Upper lobe of left lung (tissue), 6 donors: ENCODE measurements around the gene PCMTD2. TPM values are rescaled to one million over a fixed set of nuclear protein-coding genes. Genes with fewer than 3 reads are reported as not detected.

ENCODE experiments used
- ATAC-seq, 2 donors: fragments of 200-7000 bp; cut with Tn5 transposase; one replicate each; pipeline ENCODE4 v1.9.1; 2022; ENCODE audit warnings: mild to moderate bottlenecking in 2 of 2, moderate library complexity in 2 of 2; ENCODE audit not compliant: low FRiP score in 2 of 2
- DNase-seq, 2 donors: peaks; one replicate each; pipeline ENCODE4 v3.0.0-alpha.2; 2019 to 2020
- H3K27ac ChIP-seq, 4 donors: fragments of 200-600 bp; sonication (generic); one replicate each; pipeline ENCODE4 v1.5.1; 2016 to 2019
- H3K27me3 ChIP-seq, 4 donors: fragments of 200-600 bp; sonication (generic); one replicate each; pipeline ENCODE4 v1.5.1; 2017 to 2019
- H3K36me3 ChIP-seq, 4 donors: fragments of 200-600 bp; sonication (generic); one replicate each; pipeline ENCODE4 v1.5.1; 2016 to 2019
- H3K4me1 ChIP-seq, 4 donors: fragments of 200-600 bp; sonication (generic); one replicate each; pipeline ENCODE4 v1.5.1; 2018 to 2019
- H3K4me3 ChIP-seq, 4 donors: fragments of 200-600 bp; sonication (generic); one replicate each; pipeline ENCODE4 v1.5.1; 2017 to 2019; ENCODE audit warnings: mild to moderate bottlenecking in 2 of 4, moderate library complexity in 1 of 4
- H3K9me3 ChIP-seq, 4 donors: fragments of 200-600 bp; sonication (generic); one replicate each; pipeline ENCODE4 v1.5.1; 2018 to 2019
- CTCF ChIP-seq, 6 experiments: fragments of 450-650 bp in 4 of 6; fragments of 200-600 bp in 2 of 6; sonication (generic) in 2 of 6; IDR thresholded peaks; one replicate each; pipeline ENCODE4 v1.5.1; 2016 to 2019; ENCODE audit warnings: antibody characterized with exemption in 6 of 6
- EP300 ChIP-seq, 4 donors: sonication (generic); formaldehyde crosslinking; IDR thresholded peaks; one replicate each; pipeline ENCODE4 v1.5.1; 2017; ENCODE audit warnings: antibody characterized with exemption in 4 of 4, control low read depth in 2 of 4
- POLR2A ChIP-seq, 4 donors: fragments of 450-650 bp; IDR thresholded peaks; one replicate each; pipeline ENCODE4 v1.5.1; 2016 to 2017; ENCODE audit warnings: antibody characterized with exemption in 4 of 4, mild to moderate bottlenecking in 2 of 4
- POLR2AphosphoS5 ChIP-seq, 2 donors: sonication (generic); formaldehyde crosslinking; IDR thresholded peaks; one replicate each; pipeline ENCODE4 v1.5.1; 2017; ENCODE audit warnings: antibody characterized with exemption in 2 of 2
- WGBS, 2 donors: methylation state at CpG; one replicate each; pipeline ENCODE4 v1.1.5; 2017 to 2018; 5-methylcytosine and 5-hydroxymethylcytosine counted together
- total RNA-seq, 6 donors: library from RNA; depleted of rRNA in 4 of 6; stranded (reverse); fragments of >200 nt in 4 of 6; gene quantifications; one replicate each; pipeline versions ENCODE4 v1.1.0 to v1.2.1, GENCODE V29; 2016 to 2021
- donor health status: DM: no; HTN: no; CAD: no; lungs with moderate emphysema.
- donor health status: DM: no; HTN: yes; CAD: no; lungs with severe emphysema.

PCMTD2 gene
- total RNA-seq, 6 donors from 2014 or later = 37.4 to 95.3 (median 44.4) TPM

GRCh38 chr20:64277571-64278316 lies 22.2 kb downstream of the PCMTD2 start:
- Histone ChIP-seq H3K27ac (no peak overlapping the region), H3K4me1 (no peaks in the 10 kb centered on the region), H3K9me3 (no peaks in the 10 kb centered on the region), H3K27me3 (no peaks in the 10 kb centered on the region), H3K36me3 (peaks cover 0 to 17% (median 6%) of the 10 kb centered on the region in 4 donors), H3K4me3 (no peak overlapping the region)
- 67 to 78% methylated on average over 8 to 9 of the region's 10 CpGs for WGBS, 2 donors
- ATAC-seq (peak; percentile 8 to 23), DNase-seq (no peak)
- no peak for TF ChIP-seq CTCF (IDR thresholded peaks at IDR 0.05)
- no peak for TF ChIP-seq EP300 (IDR thresholded peaks at IDR 0.05)

DNA sequence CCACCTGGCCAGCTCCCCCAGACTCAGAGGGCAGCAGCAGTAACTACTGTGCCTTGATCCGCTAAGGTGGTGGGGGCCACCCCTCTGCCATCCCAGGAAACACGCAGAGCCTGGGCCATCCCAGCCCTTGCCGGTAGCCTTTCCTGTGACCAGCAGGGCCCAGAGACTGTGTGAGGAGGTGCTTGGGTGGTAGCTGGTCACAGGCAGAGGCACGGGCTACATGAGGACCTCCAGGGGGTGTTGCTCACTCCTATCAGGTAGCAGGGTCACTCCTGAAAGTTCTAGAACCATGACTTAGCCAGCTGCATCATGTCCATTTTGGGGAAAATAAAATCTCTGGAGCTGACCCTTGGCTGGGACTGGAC lies 22.8 kb downstream of the PCMTD2 start:
- WGBS, 2 donors = 78 to 80% methylated on average over 1 to 4 of the region's 4 CpGs
- Histone ChIP-seq H3K9me3 (no peaks in the 10 kb centered on the region), H3K4me1 (no peaks in the 10 kb centered on the region), H3K36me3 (peaks cover 0 to 12% (median 3%) of the 10 kb centered on the region in 4 donors), H3K27me3 (no peaks in the 10 kb centered on the region), H3K4me3 (no peak overlapping the region), H3K27ac (no peak overlapping the region)
- DNase-seq (no peak), ATAC-seq (peak in 1 of 2 donors; percentile 7)
- no peak for TF ChIP-seq POLR2AphosphoS5 (IDR thresholded peaks at IDR 0.05)
- TF ChIP-seq EP300 (IDR thresholded peaks at IDR 0.05) = no peak
- TF ChIP-seq POLR2A (IDR thresholded peaks at IDR 0.05) = no peak
- TF ChIP-seq CTCF (IDR thresholded peaks at IDR 0.05) = no peak

DNA sequence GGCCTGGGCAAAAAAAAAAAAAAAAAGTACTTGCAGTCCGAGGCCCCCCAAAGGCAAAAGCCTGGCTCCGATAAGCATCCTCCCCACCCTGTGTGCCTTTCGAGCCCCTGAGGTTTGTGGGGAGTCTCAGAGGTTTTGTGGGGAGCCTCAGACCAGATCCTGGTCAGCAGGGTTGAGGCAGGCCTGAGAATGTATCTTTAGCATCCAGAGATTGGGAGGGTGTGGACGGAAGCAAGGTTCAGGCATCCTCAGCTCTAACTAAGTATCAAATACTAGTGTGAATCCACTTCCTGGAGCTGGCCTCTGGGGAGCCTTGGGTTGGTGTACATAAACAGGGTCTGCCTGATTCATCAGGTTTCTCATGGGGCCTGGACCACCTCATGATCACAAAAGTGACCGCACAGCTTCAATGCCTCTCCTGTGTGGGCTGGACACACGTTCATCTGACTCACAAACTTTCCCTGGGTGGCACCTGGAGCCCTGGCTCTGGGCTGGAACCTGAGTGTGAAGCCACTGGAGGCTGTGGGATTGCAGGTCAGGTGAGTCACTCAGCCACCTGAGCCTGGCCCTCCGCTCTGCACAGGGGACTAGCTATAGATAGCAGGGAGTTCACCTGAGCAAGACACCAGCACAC lies 24.4 kb downstream of the PCMTD2 start:
- peak in 1 of 2 donors; percentile 53 for ATAC-seq
- Histone ChIP-seq H3K27me3 (no peaks in the 10 kb centered on the region), H3K36me3 (no peaks in the 10 kb centered on the region), H3K4me3 (no peak overlapping the region), H3K9me3 (no peaks in the 10 kb centered on the region), H3K4me1 (no peaks in the 10 kb centered on the region), H3K27ac (no peak overlapping the region)
- no peak for DNase-seq
- 86 to 88% methylated on average over 4 to 7 of the region's 7 CpGs for WGBS, 2 donors
- TF ChIP-seq POLR2AphosphoS5 (IDR thresholded peaks at IDR 0.05) (no peak), CTCF (IDR thresholded peaks at IDR 0.05) (no peak), POLR2A (IDR thresholded peaks at IDR 0.05) (no peak), EP300 (IDR thresholded peaks at IDR 0.05) (no peak)

DNA sequence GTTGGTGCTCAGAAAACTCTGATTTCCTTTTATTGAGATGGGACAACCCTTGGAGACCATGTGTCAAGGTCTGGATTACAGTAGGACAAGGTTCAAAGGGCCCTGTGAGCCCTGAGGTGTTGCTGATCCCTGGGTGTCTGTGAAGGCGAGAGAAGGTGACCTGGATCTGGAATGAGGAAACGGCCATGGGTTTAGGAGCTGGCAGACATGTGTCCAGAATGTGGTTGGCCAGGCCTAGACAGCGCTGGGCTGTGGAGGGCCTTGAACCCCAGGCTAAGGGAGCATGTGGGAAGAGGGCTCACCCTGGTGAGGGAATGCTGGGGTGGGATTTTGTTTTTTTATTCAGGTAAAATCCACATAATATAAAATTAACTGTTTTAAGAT lies 24.9 kb downstream of the PCMTD2 start:
- WGBS, 2 donors = 88 to 94% methylated on average over 3 of the region's 3 CpGs
- ATAC-seq = no peak
- no peak for TF ChIP-seq POLR2A (IDR thresholded peaks at IDR 0.05)
- no peak for TF ChIP-seq POLR2AphosphoS5 (IDR thresholded peaks at IDR 0.05)
- TF ChIP-seq CTCF (IDR thresholded peaks at IDR 0.05) = no peak
- TF ChIP-seq EP300 (IDR thresholded peaks at IDR 0.05) = no peak
- H3K9me3 ChIP-seq = no peaks in the 10 kb centered on the region
- no peaks in the 10 kb centered on the region for H3K4me1 ChIP-seq
- H3K27me3 ChIP-seq = no peaks in the 10 kb centered on the region
- H3K4me3 ChIP-seq = no peak overlapping the region
- no peak for DNase-seq
- H3K36me3 ChIP-seq = no peaks in the 10 kb centered on the region
- no peak overlapping the region for H3K27ac ChIP-seq

GRCh38 chr20:64283646-64284045 lies 28.1 kb downstream of the PCMTD2 start:
- no peak for ATAC-seq
- Histone ChIP-seq H3K9me3 (peaks cover 0 to 8% (median 3%) of the 10 kb centered on the region in 4 donors), H3K4me1 (no peaks in the 10 kb centered on the region), H3K4me3 (no peak overlapping the region), H3K27ac (no peak overlapping the region), H3K36me3 (no peaks in the 10 kb centered on the region), H3K27me3 (no peaks in the 10 kb centered on the region)
- TF ChIP-seq POLR2A (IDR thresholded peaks at IDR 0.05) (no peak), POLR2AphosphoS5 (IDR thresholded peaks at IDR 0.05) (no peak), EP300 (IDR thresholded peaks at IDR 0.05) (no peak), CTCF (IDR thresholded peaks at IDR 0.05) (no peak)
- 69 to 77% methylated on average over 4 of the region's 4 CpGs for WGBS, 2 donors
- DNase-seq = no peak
